GM12875 (cell line): ENCODE measurements around the gene AMPD2.

Source experiments
- H3K4me3 ChIP-seq: one replicate; pipeline ENCODE4 v1.5.1; 2011; ENCODE audit warnings: low read depth, low read length, control low read depth
- CTCF ChIP-seq: IDR thresholded peaks from 2 replicates; pipeline ENCODE4 v1.5.1; 2011; ENCODE audit warnings: low read depth, mild to moderate bottlenecking, control low read depth, inconsistent platforms, low read length, moderate library complexity, borderline replicate concordance; ENCODE audit not compliant: insufficient read depth

Gene AMPD2

DNA sequence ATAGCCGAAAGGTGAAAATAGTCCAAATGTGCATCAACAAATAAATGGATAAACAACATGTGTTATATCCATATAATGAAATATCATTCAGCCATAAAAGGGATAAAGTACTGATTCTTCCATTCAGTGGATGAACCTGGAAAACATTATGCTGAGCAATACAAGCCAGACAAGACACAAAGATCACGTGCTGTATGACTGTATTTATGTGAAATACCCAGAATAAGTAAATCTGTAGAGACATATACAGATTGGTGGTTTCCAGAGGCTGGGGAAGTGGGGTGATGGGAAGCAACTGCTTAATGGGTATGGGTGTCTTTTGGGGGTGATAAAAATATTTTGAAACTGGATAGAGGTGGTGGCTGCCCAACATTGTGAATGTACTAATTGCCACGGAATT lies 23.0 kb downstream of the AMPD2 start:
- H3K4me3 ChIP-seq = no peak overlapping the region
- no peak for TF ChIP-seq CTCF

GRCh38 chr1:109643385-109644230 lies 24.0 kb downstream of the AMPD2 start:
- TF ChIP-seq CTCF = peak; percentile 93
- H3K4me3 ChIP-seq = no peak overlapping the region

GRCh38 chr1:109644670-109645069 lies 25.0 kb downstream of the AMPD2 start:
- H3K4me3 ChIP-seq = no peak overlapping the region

DNA sequence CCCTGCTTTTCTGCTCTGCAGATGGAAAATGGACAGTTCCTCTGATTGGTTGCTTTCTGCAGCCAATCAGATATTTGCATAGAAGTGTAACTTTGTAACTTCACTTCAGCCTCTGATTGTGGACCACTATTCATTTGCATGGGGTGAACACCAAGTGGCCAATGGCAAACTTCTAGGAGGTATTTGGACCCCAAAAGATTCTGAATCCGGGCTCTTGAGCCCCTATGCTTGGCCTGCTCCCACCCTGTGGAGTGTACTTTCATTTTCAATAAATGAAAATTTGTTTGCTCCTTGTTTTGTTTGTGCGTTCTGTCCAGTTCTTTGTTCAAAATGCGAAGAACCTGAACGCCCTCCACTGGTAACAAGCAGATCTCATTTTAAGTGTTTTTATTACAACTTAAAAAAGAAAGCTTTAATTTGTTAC lies 29.9 kb downstream of the AMPD2 start:
- no peak overlapping the region for H3K4me3 ChIP-seq
- no peak for TF ChIP-seq CTCF

More at GRCh38 chr1:109644670-109645069, 25.0 kb downstream of the AMPD2 start:
- TF ChIP-seq CTCF = no peak

DNA sequence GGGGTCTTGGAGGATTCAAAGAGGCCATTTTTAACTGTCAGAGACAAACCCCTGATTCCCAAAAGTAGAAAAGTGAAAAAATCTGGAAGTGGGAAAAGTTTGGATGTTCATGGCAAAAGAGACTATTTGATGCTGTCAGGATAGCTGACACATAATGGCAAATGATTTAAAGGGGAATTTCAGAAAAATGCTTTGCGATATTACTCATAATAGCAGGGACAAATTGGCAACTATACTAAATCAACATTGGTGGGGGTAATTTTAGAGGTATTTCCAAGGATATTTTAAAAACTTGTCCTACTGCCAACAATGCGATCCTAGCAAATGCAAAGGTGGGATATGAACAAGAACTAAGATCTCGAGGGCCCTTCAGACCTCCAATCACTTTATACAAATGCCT lies 31.0 kb downstream of the AMPD2 start:
- no peak overlapping the region for H3K4me3 ChIP-seq
- TF ChIP-seq CTCF = no peak

- no peak overlapping the region for H3K4me3 ChIP-seq
- no peak for TF ChIP-seq CTCF
Measured at GRCh38 chr1:109652402-109652801, 32.8 kb downstream of the AMPD2 start.

DNA sequence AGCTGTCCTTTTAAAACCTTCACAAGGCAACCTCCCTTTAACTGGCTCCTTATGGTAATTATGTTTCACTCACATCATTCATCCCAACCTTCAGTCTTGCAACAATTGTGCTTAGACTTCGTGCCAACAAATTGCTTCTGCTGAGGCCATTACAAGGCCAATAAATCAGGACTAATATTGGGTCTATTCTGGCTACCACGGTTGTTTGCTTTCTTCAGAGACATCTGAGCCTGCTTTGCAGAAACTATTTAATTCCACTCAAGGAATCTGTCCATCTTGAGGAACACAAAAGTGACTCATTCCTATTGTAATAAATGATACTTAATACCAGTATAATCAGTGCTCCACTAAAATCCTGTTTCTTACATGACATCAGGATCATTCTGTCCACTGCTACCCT lies 33.7 kb downstream of the AMPD2 start:
- no peak for TF ChIP-seq CTCF
- H3K4me3 ChIP-seq = no peak overlapping the region
